HAP-1 (cell line): ENCODE measurements around the gene FCSK.

Source experiments
- DNase-seq, 2 experiments: peaks; one replicate each; pipeline ENCODE4 v3.0.0-alpha.2; 2016 to 2020; ENCODE audit warnings: low spot score in 2 of 2
- H3K27me3 ChIP-seq: fragments of 250-450 bp; sonication (Bioruptor Pico); 2 replicates; pipeline ENCODE4 v1.5.1; 2020; ENCODE audit warnings: low read depth, mild to moderate bottlenecking, moderate library complexity
- H3K36me3 ChIP-seq: fragments of 250-450 bp; sonication (Bioruptor Pico); replicated peaks from 2 replicates; pipeline ENCODE4 v1.5.1; 2020; ENCODE audit warnings: mild to moderate bottlenecking
- H3K4me1 ChIP-seq: fragments of 250-450 bp; sonication (Bioruptor Pico); 2 replicates; pipeline ENCODE4 v1.5.1; 2020; ENCODE audit warnings: mild to moderate bottlenecking
- H3K4me3 ChIP-seq: fragments of 250-450 bp; sonication (Bioruptor Pico); 2 replicates; pipeline ENCODE4 v1.5.1; 2020; ENCODE audit warnings: mild to moderate bottlenecking, moderate library complexity
- H3K9me3 ChIP-seq: fragments of 250-450 bp; sonication (Bioruptor Pico); 2 replicates; pipeline ENCODE4 v1.5.1; 2020; ENCODE audit warnings: mild to moderate bottlenecking, moderate library complexity
- in situ Hi-C: fragments of 300-500 bp; cut with MboI; formaldehyde crosslinking; loops from 3 replicates; pipeline ENCODE4 v1.14.3; 2020; ENCODE audit warnings: low sequenced_read_pairs, inconsistent platforms, mixed read lengths

The FCSK gene

DNA sequence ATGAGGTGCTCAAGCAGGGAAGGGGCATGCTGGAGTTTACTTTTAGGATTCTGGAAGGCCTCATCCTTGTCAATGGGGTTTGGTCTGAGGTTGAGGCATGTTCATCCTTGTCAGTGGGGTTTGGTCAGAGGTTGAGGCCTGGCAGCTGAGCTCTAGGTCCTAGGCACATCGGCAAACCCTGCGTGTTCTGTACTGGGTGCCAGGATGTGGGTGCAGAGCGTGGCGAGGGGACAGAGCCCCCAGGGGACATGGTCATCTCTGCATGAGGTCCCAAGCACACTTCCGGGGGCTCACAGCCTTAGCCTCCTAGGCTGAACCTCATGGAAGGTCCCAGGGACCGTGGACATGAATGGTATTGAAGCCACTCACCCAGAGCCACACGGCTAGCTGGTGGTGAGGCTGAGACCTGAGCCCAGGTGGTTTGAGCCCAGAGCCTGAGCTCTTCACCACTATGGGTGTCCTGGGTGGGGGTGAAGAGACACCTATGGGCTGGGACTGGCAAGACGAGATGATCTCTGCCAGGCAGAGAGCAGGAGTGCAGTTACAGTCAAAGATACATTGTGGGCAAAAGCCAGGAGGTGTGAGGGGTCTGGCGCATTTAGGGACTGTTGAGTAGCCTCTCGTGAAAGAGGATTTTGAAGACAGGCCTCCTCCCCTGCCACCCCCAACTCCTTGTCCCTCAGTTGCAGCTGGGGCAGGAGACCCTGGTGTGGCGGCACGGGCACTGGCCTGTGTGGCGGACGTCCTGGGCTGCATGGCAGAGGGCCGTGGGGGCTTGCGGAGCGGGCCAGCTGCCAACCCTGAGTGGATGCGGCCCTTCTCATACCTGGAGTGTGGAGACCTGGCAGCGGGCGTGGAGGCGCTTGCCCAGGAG lies 19.3 kb downstream of the FCSK start:
- no peak for DNase-seq
- no peaks in the 10 kb centered on the region for H3K27me3 ChIP-seq
- peaks cover 8% of the 10 kb centered on the region for H3K36me3 ChIP-seq
- in situ Hi-C loops, result no loop called here
- no peaks in the 10 kb centered on the region for H3K4me1 ChIP-seq
- H3K9me3 ChIP-seq, result no peaks in the 10 kb centered on the region
- no peak overlapping the region for H3K4me3 ChIP-seq

- no peaks in the 10 kb centered on the region for H3K9me3 ChIP-seq
- no peaks in the 10 kb centered on the region for H3K27me3 ChIP-seq
- H3K4me1 ChIP-seq, result no peaks in the 10 kb centered on the region
- no peak overlapping the region for H3K4me3 ChIP-seq
- peaks cover 15% of the 10 kb centered on the region for H3K36me3 ChIP-seq
- in situ Hi-C loops, result no loop called here
- DNase-seq, result no peak
Measured at GRCh38 chr16:70474320-70475053, 20.1 kb downstream of the FCSK start.

GRCh38 chr16:70475054-70475871 lies 20.9 kb downstream of the FCSK start:
- no peak for DNase-seq
- no peaks in the 10 kb centered on the region for H3K27me3 ChIP-seq
- no peaks in the 10 kb centered on the region for H3K9me3 ChIP-seq
- H3K4me3 ChIP-seq, result no peak overlapping the region
- peaks cover 22% of the 10 kb centered on the region for H3K36me3 ChIP-seq
- in situ Hi-C loops, result no loop called here
- no peaks in the 10 kb centered on the region for H3K4me1 ChIP-seq

DNA sequence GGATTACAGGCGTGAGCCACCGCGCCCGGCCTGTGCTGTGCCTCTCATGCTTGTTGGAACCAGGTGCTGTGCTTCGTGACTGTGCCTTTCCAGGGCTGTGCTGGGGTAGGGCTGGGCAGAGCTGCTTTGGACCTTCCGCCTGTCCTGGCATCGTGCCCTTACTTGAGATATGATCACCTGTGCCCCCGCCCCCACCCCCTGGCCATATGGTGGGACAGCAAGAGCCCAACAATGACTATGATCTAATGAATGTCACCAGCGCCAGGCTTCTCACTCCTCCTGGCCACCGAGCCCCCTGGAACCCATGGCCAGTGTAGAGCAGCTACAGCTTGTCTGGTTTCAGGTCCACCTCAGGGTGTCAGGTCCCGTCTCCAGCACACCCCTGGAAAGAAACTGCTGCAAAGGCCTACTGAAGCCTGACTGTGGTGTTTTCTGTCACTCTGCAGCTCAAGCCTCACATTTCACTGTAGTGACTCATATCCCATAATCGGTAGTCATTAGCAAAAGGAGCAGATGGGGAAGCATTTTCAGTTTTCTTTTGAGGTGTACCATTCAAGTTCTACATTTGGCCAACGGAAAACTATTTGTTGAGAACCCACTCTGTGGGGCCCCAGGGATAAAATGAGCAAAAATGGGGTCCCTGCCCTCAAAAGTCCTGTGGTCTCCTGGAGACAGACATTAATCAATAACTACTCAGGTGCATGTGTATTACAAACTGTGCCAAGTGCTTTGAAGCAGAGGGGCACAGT lies 22.1 kb downstream of the FCSK start:
- H3K36me3 ChIP-seq, result peaks cover 34% of the 10 kb centered on the region
- DNase-seq, result no peak
- H3K27me3 ChIP-seq, result no peaks in the 10 kb centered on the region
- no peaks in the 10 kb centered on the region for H3K4me1 ChIP-seq
- in situ Hi-C loops, result no loop called here
- no peak overlapping the region for H3K4me3 ChIP-seq
- H3K9me3 ChIP-seq, result no peaks in the 10 kb centered on the region

GRCh38 chr16:70478169-70478568 lies 23.8 kb downstream of the FCSK start:
- Histone ChIP-seq H3K36me3 (peaks cover 38% of the 10 kb centered on the region), H3K9me3 (no peaks in the 10 kb centered on the region), H3K4me3 (no peak overlapping the region), H3K4me1 (no peaks in the 10 kb centered on the region), H3K27me3 (no peaks in the 10 kb centered on the region)
- in situ Hi-C loops, result no loop called here
- no peak for DNase-seq

- in situ Hi-C loops, result no loop called here
- DNase-seq, result no peak
- H3K4me1 ChIP-seq, result no peaks in the 10 kb centered on the region
- H3K4me3 ChIP-seq, result no peak overlapping the region
- peaks cover 45% of the 10 kb centered on the region for H3K36me3 ChIP-seq
- no peaks in the 10 kb centered on the region for H3K9me3 ChIP-seq
- H3K27me3 ChIP-seq, result no peaks in the 10 kb centered on the region
Measured at GRCh38 chr16:70478912-70479341, 24.5 kb downstream of the FCSK start.

DNA sequence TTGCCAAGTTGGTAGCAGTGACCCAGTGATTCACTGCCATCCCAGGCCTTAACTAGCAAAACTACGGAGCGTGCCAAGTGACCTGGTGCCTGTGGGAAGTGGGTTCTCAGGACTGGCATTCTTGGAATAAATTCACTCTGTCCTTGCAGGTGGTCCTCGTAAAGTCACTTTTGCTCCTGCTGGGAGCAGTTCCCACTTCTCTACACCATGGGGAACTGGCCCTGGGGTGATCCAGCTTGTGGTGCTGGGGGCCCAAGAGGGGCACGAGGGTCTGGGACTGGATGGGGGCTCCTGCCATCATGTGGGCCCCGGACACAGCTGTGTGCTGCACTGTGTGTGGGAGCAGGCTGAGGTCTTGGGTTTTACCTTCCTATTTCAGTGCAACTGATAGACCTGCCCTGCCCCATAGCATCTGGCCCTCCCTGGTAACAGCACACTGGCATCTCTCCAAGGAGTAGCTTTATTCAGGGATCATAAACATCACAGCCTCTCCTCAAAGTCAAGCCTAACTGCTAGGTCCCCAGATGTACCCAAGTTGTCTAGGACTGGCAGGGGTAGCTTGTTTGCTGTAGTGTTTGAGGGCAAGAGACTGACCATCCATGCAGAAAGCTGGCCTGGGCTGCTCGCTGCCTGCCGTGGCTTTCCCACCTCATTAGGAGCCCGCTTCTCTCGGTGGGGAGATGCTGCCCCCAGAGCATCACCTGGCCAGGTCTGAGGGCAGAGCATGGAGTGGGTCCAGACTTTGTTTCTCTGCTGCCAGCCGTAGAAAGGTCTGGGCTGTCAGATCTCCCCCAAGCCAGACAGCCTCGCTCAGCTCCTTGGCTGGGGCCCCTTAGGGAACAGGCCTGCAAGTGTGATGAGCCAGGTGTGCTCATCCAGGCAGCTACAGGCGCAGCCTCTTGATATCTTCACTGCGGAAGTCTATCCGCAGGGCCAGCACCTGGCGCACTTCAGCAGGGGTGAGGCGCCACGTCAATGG lies 26.0 kb downstream of the FCSK start:
- in situ Hi-C loops, result no loop called here
- DNase-seq, result no peak
- peaks cover 45% of the 10 kb centered on the region for H3K36me3 ChIP-seq

GRCh38 chr16:70481929-70482536 lies 27.6 kb downstream of the FCSK start:
- Histone ChIP-seq H3K4me3 (no peak overlapping the region), H3K27me3 (no peaks in the 10 kb centered on the region), H3K9me3 (no peaks in the 10 kb centered on the region), H3K36me3 (peaks cover 41% of the 10 kb centered on the region), H3K4me1 (no peaks in the 10 kb centered on the region)
- DNase-seq, result no peak
- in situ Hi-C loops, result no loop called here

More for the DNA sequence above, 26.0 kb downstream of the FCSK start:
- Histone ChIP-seq H3K27me3 (no peaks in the 10 kb centered on the region), H3K4me3 (no peak overlapping the region), H3K4me1 (no peaks in the 10 kb centered on the region), H3K9me3 (no peaks in the 10 kb centered on the region)

GRCh38 chr16:70482624-70483023 lies 28.2 kb downstream of the FCSK start:
- H3K9me3 ChIP-seq, result no peaks in the 10 kb centered on the region
- H3K27me3 ChIP-seq, result no peaks in the 10 kb centered on the region
- no peak overlapping the region for H3K4me3 ChIP-seq
- H3K4me1 ChIP-seq, result no peaks in the 10 kb centered on the region
- H3K36me3 ChIP-seq, result peaks cover 41% of the 10 kb centered on the region
- in situ Hi-C loops, result no loop called here
- no peak for DNase-seq

DNA sequence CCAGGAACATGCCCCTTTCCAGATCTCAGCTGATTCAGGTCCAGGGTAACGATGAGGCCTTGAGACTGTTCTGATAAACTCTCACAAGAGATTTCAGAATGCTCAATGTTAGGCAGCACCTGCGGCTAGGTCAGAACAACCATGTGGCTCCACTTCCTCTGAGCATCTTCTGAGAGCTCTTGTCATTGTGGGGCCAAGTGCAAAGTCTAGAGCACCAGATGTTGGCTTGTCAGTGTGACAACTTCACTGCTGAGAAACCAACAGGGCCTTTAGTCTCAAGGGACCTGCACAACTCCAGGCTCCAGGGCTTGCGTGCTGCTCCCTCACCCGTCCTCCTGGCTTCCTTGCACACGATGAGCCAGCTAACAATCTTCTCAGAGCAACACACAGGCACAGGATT lies 29.0 kb downstream of the FCSK start:
- Histone ChIP-seq H3K4me3 (no peak overlapping the region), H3K36me3 (peaks cover 40% of the 10 kb centered on the region), H3K4me1 (no peaks in the 10 kb centered on the region), H3K27me3 (no peaks in the 10 kb centered on the region), H3K9me3 (no peaks in the 10 kb centered on the region)
- no peak for DNase-seq
- in situ Hi-C loops, result no loop called here

GRCh38 chr16:70484867-70485266 lies 30.5 kb downstream of the FCSK start:
- peaks cover 27% of the 10 kb centered on the region for H3K36me3 ChIP-seq
- H3K27me3 ChIP-seq, result no peaks in the 10 kb centered on the region
- DNase-seq, result no peak
- no peaks in the 10 kb centered on the region for H3K9me3 ChIP-seq
- no peak overlapping the region for H3K4me3 ChIP-seq
- in situ Hi-C loops, result no loop called here
- H3K4me1 ChIP-seq, result no peaks in the 10 kb centered on the region

DNA sequence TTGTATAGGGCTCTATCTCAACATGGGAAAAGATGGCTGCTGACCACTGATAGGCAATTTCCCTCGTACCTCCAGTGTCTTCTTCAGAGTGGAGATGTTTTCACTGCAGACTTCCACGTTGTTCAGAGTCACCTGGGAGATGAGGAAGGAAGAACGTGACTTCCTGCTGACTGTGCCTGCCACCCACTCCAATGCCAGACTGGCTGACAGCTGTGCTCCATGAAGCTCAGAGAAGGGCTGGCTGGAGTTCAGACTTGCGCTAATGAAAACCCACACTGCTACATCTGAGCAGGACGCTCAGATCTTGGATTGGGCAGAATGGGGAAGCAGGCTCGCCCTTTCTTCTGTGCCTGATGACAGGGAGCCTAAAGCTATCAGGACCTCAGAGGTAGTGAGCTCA lies 35.9 kb downstream of the FCSK start:
- no peaks in the 10 kb centered on the region for H3K9me3 ChIP-seq
- H3K36me3 ChIP-seq, result peaks cover 10% of the 10 kb centered on the region
- no peaks in the 10 kb centered on the region for H3K27me3 ChIP-seq
- in situ Hi-C loops, result no loop called here
- no peaks in the 10 kb centered on the region for H3K4me1 ChIP-seq
- H3K4me3 ChIP-seq, result no peak overlapping the region
- no peak for DNase-seq
